PC-3 (cell line): Measurements from ENCODE around the gene MKI67. TPM values are rescaled to one million over a fixed set of nuclear protein-coding genes. Genes with fewer than 3 reads are reported as not detected.

Experiments used
- ATAC-seq: fragments of 200-7000 bp; cut with Tn5 transposase; 2 replicates; pipeline ENCODE4 v1.9.1; 2020; ENCODE audit warnings: mild to moderate bottlenecking, moderate library complexity
- BruUV-seq: library from RNA; stranded (reverse); fragments of 400-500 nt; replicated peaks from 2 replicates; lab custom pipeline; 2021; lab: Mats Ljungman, UMichigan
- CTCF ChIA-PET: fragments of 300-600 bp; sonication (Branson Sonifier 250); formaldehyde crosslinking; loops from one replicate; lab custom pipeline; 2022; ENCODE audit warnings: antibody characterized with exemption; lab: Charles Lee
- POLR2A ChIA-PET: fragments of 300-600 bp; sonication (Branson Sonifier 250); formaldehyde crosslinking; loops from one replicate; lab custom pipeline; 2022; ENCODE audit warnings: antibody characterized with exemption; ENCODE audit not compliant: unreplicated experiment; lab: Charles Lee
- DNase-seq: peaks from one replicate; pipeline ENCODE4 v3.0.0-alpha.2; 2015
- H2AFZ ChIP-seq: fragments of 300-600 bp; sonication (generic); 2 replicates; pipeline ENCODE4 v1.6.0; 2016; ENCODE audit warnings: antibody characterized with exemption, low read length
- H3F3A ChIP-seq: fragments of 300-600 bp; sonication (generic); one replicate; pipeline ENCODE4 v1.6.0; 2017; ENCODE audit warnings: antibody characterized with exemption, low read length, control low read depth, mild to moderate bottlenecking; ENCODE audit not compliant: unreplicated experiment
- H3K27ac ChIP-seq: fragments of 300-600 bp; sonication (generic); 2 replicates; pipeline ENCODE4 v1.5.1; 2016; ENCODE audit warnings: mild to moderate bottlenecking, low read length
- H3K27me3 ChIP-seq: fragments of 300-600 bp; sonication (generic); 2 replicates; pipeline ENCODE4 v1.6.1; 2016; ENCODE audit warnings: low read length, mixed read lengths
- H3K36me3 ChIP-seq: fragments of 300-600 bp; sonication (generic); 2 replicates; pipeline ENCODE4 v1.6.1; 2016; ENCODE audit warnings: low read depth, mixed run types, low read length, mixed read lengths
- H3K4me1 ChIP-seq: fragments of 300-600 bp; sonication (generic); 2 replicates; pipeline ENCODE4 v1.5.1; 2016; ENCODE audit warnings: low read length; ENCODE audit not compliant: insufficient read depth
- H3K4me2 ChIP-seq: fragments of 300-600 bp; sonication (generic); 2 replicates; pipeline ENCODE4 v1.6.0; 2016; ENCODE audit warnings: low read length
- H3K4me3 ChIP-seq: fragments of 300-600 bp; sonication (generic); 2 replicates; pipeline ENCODE4 v1.5.1; 2016; ENCODE audit warnings: mild to moderate bottlenecking, low read length, mixed read lengths
- H3K79me2 ChIP-seq: fragments of 300-600 bp; sonication (generic); 2 replicates; pipeline ENCODE4 v1.6.1; 2017; ENCODE audit warnings: low read length, mixed read lengths
- H3K9ac ChIP-seq: fragments of 300-600 bp; sonication (generic); 2 replicates; pipeline ENCODE4 v1.6.0; 2016; ENCODE audit warnings: mild to moderate bottlenecking, low read length
- H3K9me2 ChIP-seq: fragments of 300-600 bp; sonication (generic); replicated peaks from 2 replicates; pipeline ENCODE4 v1.6.1; 2016; ENCODE audit warnings: mixed run types, low read length, mixed read lengths
- H3K9me3 ChIP-seq: fragments of 300-600 bp; sonication (generic); 2 replicates; pipeline ENCODE4 v1.6.1; 2016; ENCODE audit warnings: low read length, mixed read lengths
- H4K20me1 ChIP-seq: fragments of 300-600 bp; sonication (generic); 2 replicates; pipeline ENCODE4 v1.6.1; 2016; ENCODE audit warnings: low read length, mixed read lengths
- EZH2 ChIP-seq: fragments of 300-600 bp; sonication (generic); IDR thresholded peaks from one replicate; pipeline ENCODE4 v1.6.1; 2017; ENCODE audit warnings: antibody characterized with exemption, mild to moderate bottlenecking, low read length; ENCODE audit not compliant: unreplicated experiment
- EZH2phosphoT487 ChIP-seq: fragments of 300-600 bp; sonication (generic); IDR thresholded peaks from 2 replicates; pipeline ENCODE4 v1.6.1; 2018; ENCODE audit warnings: mild to moderate bottlenecking, antibody characterized with exemption, low read length, borderline replicate concordance
- intact Hi-C: fragments of 100-400 bp; cut with micrococcal nuclease; formaldehyde crosslinking; loops from 2 replicates; pipeline ENCODE4 v1.9.0; 2023
- total RNA-seq: library from RNA; depleted of rRNA; stranded (reverse); fragments of >200 nt; gene quantifications from 2 replicates; pipeline ENCODE4 v1.2.3, GENCODE V29; 2014
- TF ChIP-seq, protein P1 (sequence below): fragments of 300-600 bp; sonication (generic); conservative IDR thresholded peaks from 2 replicates; pipeline ENCODE4 v1.5.1; 2017; ENCODE audit warnings: antibody characterized with exemption, low read depth, mild to moderate bottlenecking, low read length

Gene MKI67
- total RNA-seq, 1 experiment from 2014 or later, result 66.0 TPM

GRCh38 chr10:128160297-128160711 is 34.1 kb upstream of the MKI67 start:
- no peak for DNase-seq
- CTCF ChIA-PET, result no interaction called here

DNA sequence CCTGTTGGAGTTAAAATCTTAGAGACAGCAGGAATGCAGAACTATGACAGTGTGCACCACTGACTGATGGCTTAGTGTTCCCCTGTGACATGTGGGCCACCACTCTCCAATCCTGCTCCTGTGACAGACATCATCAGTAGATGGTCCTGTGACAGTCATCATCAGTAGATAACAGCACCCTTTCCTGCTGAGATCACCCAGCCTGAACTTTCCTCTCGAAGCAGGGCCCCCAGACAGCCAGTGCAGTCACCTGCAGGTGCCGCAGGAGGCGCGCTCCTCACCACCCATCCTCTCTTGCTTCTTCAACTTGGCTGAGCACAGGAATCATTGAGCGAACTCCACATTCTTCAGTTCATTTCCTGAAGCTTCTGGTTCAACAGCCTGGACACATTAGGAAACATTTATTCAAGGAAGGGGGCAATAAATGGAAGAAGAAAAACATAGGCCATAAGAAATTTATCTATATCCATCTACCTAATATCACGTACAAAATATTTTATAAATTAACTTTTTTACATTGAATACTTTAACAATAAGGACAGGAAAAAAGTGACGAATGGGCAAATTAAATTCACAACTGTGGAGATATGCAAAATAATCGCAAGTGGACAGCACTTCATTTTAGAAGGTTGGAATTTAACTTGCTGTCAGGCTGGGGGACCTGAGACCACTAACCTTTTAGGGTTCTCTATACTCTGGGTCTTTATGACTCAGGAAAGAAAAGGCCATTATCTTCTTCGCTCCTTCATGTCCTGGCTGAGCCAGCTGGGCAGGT is 32.0 kb upstream of the MKI67 start:
- no peak for DNase-seq
- H3K4me3 ChIP-seq, result no peak overlapping the region
- H3K27ac ChIP-seq, result no peak overlapping the region
- ChIA-PET POLR2A (no interaction called here), CTCF (no interaction called here)
- no TSS peak for BruUV-seq
- H3F3A ChIP-seq, result no peaks in the 10 kb centered on the region
- no peaks in the 10 kb centered on the region for H4K20me1 ChIP-seq
- no peaks in the 10 kb centered on the region for H3K4me1 ChIP-seq
- H3K4me2 ChIP-seq, result no peak overlapping the region
- intact Hi-C loops, result no loop called here
- TF ChIP-seq, protein P1, sequence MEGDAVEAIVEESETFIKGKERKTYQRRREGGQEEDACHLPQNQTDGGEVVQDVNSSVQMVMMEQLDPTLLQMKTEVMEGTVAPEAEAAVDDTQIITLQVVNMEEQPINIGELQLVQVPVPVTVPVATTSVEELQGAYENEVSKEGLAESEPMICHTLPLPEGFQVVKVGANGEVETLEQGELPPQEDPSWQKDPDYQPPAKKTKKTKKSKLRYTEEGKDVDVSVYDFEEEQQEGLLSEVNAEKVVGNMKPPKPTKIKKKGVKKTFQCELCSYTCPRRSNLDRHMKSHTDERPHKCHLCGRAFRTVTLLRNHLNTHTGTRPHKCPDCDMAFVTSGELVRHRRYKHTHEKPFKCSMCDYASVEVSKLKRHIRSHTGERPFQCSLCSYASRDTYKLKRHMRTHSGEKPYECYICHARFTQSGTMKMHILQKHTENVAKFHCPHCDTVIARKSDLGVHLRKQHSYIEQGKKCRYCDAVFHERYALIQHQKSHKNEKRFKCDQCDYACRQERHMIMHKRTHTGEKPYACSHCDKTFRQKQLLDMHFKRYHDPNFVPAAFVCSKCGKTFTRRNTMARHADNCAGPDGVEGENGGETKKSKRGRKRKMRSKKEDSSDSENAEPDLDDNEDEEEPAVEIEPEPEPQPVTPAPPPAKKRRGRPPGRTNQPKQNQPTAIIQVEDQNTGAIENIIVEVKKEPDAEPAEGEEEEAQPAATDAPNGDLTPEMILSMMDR, result no peak
- H3K9me3 ChIP-seq, result no peaks in the 10 kb centered on the region
- H3K9ac ChIP-seq, result no peak overlapping the region
- H3K36me3 ChIP-seq, result no peaks in the 10 kb centered on the region
- no peak overlapping the region for H2AFZ ChIP-seq
- H3K27me3 ChIP-seq, result peaks cover 25% of the 10 kb centered on the region
- H3K79me2 ChIP-seq, result no peaks in the 10 kb centered on the region
- no peak for ATAC-seq
- H3K9me2 ChIP-seq, result no peaks in the 10 kb centered on the region

More at GRCh38 chr10:128160297-128160711, 34.1 kb upstream of the MKI67 start:
- Histone ChIP-seq H3K4me3 (no peak overlapping the region), H4K20me1 (no peaks in the 10 kb centered on the region), H2AFZ (no peak overlapping the region), H3K9me3 (no peaks in the 10 kb centered on the region), H3K79me2 (no peaks in the 10 kb centered on the region), H3F3A (no peaks in the 10 kb centered on the region), H3K4me1 (no peaks in the 10 kb centered on the region), H3K9ac (no peak overlapping the region), H3K27me3 (peaks cover 33% of the 10 kb centered on the region), H3K4me2 (no peak overlapping the region), H3K9me2 (no peaks in the 10 kb centered on the region), H3K36me3 (no peaks in the 10 kb centered on the region), H3K27ac (no peak overlapping the region)
- no TSS peak for BruUV-seq
- POLR2A ChIA-PET, result no interaction called here
- TF ChIP-seq EZH2phosphoT487 (no peak), EZH2 (no peak)
- TF ChIP-seq, protein P1, result no peak
- ATAC-seq, result no peak
- intact Hi-C loops, result no loop called here

- ChIA-PET CTCF (no interaction called here), POLR2A (no interaction called here)
- Histone ChIP-seq H3K9me2 (no peaks in the 10 kb centered on the region), H3K79me2 (no peaks in the 10 kb centered on the region), H3K9ac (no peak overlapping the region), H3K27ac (no peak overlapping the region), H3K4me2 (no peak overlapping the region), H3K27me3 (peaks cover 25% of the 10 kb centered on the region), H2AFZ (no peak overlapping the region), H3K4me1 (no peaks in the 10 kb centered on the region), H3K36me3 (no peaks in the 10 kb centered on the region), H3K4me3 (no peak overlapping the region), H3K9me3 (no peaks in the 10 kb centered on the region), H3F3A (no peaks in the 10 kb centered on the region), H4K20me1 (no peaks in the 10 kb centered on the region)
- ATAC-seq, result no peak
- TF ChIP-seq, protein P1, result no peak
- no peak for TF ChIP-seq EZH2phosphoT487
- TF ChIP-seq EZH2, result no peak
- no TSS peak for BruUV-seq
- no peak for DNase-seq
- intact Hi-C loops, result no loop called here
These were observed 31.0 kb upstream of the MKI67 start for GRCh38 chr10:128156999-128157755.
